Psoas muscle (tissue), 8 donors: ENCODE measurements around the gene SETD6. TPM values are rescaled to one million over a fixed set of nuclear protein-coding genes. Genes with fewer than 3 reads are reported as not detected.

Experiments used
- ATAC-seq, 4 donors: fragments of 200-7000 bp; cut with Tn5 transposase; one replicate each; pipeline ENCODE4 v1.9.1; 2020; ENCODE audit warnings: moderate library complexity in 3 of 4, mild to moderate bottlenecking in 2 of 4
- DNase-seq, 2 donors: peaks; one replicate each; pipeline ENCODE4 v3.0.0-alpha.2; 2020
- H3K27ac ChIP-seq: fragments of 200-600 bp; one replicate; pipeline ENCODE4 v1.8.0; 2022
- H3K27me3 ChIP-seq, 3 donors: fragments of 200-600 bp in 1 of 3; one replicate each; pipeline versions ENCODE4 v1.6.1 to v1.8.0; 2013 to 2022; ENCODE audit warnings: low read length in 2 of 3, mild to moderate bottlenecking in 2 of 3, moderate library complexity in 1 of 3; ENCODE audit not compliant: insufficient read depth in 3 of 3
- H3K36me3 ChIP-seq, 2 donors: fragments of 200-600 bp in 1 of 2; one replicate each; pipeline versions ENCODE4 v1.6.1 to v1.8.0; 2013 to 2022; ENCODE audit warnings: low read depth in 1 of 2, mild to moderate bottlenecking in 1 of 2, moderate library complexity in 1 of 2; ENCODE audit not compliant: insufficient read depth in 1 of 2
- H3K4me1 ChIP-seq: fragments of 200-600 bp; one replicate; pipeline ENCODE4 v1.8.0; 2022
- H3K4me3 ChIP-seq: fragments of 200-600 bp; one replicate; pipeline ENCODE4 v1.8.0; 2022; ENCODE audit warnings: mild to moderate bottlenecking
- H3K9me3 ChIP-seq: fragments of 200-600 bp; one replicate; pipeline ENCODE4 v1.8.0; 2022
- WGBS, 3 donors: extraction: QIAGEN DNeasy Blood & Tissue Kit; methylation state at CpG; one replicate each; pipeline versions ENCODE4 v1.1.6 to v1.1.7; 2013; 5-methylcytosine and 5-hydroxymethylcytosine counted together
- intact Hi-C, 2 donors: fragments of 100-400 bp; cut with DNase I; formaldehyde crosslinking; loops; one replicate each; pipeline versions ENCODE4 v1.11.0 to v1.14.2; 2022
- polyA plus RNA-seq, 3 donors: library from polyadenylated mRNA; stranded (reverse); fragments of 200-250 nt; gene quantifications; one replicate each; pipeline ENCODE4 v1.2.3, GENCODE V29; 2013
- total RNA-seq, 4 donors: library from RNA; stranded (reverse); fragmentation: NEBNext Ultra II Directional in 2 of 4; extraction: Animal tissue kit (Norgen Biotek cat#: 25700) in 2 of 4; gene quantifications; one replicate each; pipeline versions ENCODE4 v1.2.1 to v1.2.4, GENCODE V29; 2021 to 2023
- TF ChIP-seq, protein P1 (sequence below): fragments of 200-600 bp; IDR thresholded peaks from one replicate; pipeline ENCODE4 v1.8.0; 2022; ENCODE audit warnings: antibody characterized with exemption
- donor health status: healthy with polysubstance abuse.
- donor health status: DM: no; HTN: no; CAD: no; lungs with moderate emphysema.
- donor health status: Bipolar disorder and iron deficiency.
- donor health status: healthy.
- donor health status: DM: yes; HTN: yes; CAD: no.
- donor health status: DM: no; HTN: no; CAD: no.
- donor health status: DM: no; HTN: no; CAD: no.
- donor health status: DM: yes; HTN: yes; CAD: no.

Gene SETD6
- total and polyA plus RNA-seq, 7 donors: 11.1 to 35.5 (median 21.0) TPM

GRCh38 chr16:58502217-58502921, 12.9 kb upstream of the SETD6 start:
- WGBS, 3 donors: 73 to 79% (median 74%) methylated on average over 8 of the region's 8 CpGs
- intact Hi-C loops: no loop called here
- TF ChIP-seq, protein P1, sequence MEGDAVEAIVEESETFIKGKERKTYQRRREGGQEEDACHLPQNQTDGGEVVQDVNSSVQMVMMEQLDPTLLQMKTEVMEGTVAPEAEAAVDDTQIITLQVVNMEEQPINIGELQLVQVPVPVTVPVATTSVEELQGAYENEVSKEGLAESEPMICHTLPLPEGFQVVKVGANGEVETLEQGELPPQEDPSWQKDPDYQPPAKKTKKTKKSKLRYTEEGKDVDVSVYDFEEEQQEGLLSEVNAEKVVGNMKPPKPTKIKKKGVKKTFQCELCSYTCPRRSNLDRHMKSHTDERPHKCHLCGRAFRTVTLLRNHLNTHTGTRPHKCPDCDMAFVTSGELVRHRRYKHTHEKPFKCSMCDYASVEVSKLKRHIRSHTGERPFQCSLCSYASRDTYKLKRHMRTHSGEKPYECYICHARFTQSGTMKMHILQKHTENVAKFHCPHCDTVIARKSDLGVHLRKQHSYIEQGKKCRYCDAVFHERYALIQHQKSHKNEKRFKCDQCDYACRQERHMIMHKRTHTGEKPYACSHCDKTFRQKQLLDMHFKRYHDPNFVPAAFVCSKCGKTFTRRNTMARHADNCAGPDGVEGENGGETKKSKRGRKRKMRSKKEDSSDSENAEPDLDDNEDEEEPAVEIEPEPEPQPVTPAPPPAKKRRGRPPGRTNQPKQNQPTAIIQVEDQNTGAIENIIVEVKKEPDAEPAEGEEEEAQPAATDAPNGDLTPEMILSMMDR: no peak
- Histone ChIP-seq H3K27me3 (peaks cover 0 to 20% (median 14%) of the 10 kb centered on the region in 3 donors), H3K9me3 (no peaks in the 10 kb centered on the region), H3K4me3 (no peak overlapping the region), H3K4me1 (no peaks in the 10 kb centered on the region), H3K27ac (no peak overlapping the region), H3K36me3 (no peaks in the 10 kb centered on the region)
- DNase-seq: no peak
- ATAC-seq: no peak

- intact Hi-C loops: no loop called here
- no peaks in the 10 kb centered on the region for H3K4me1 ChIP-seq
- DNase-seq (no peak), ATAC-seq (no peak)
- H3K27me3 ChIP-seq: peaks cover 0 to 20% (median 14%) of the 10 kb centered on the region in 3 donors
- H3K36me3 ChIP-seq: no peaks in the 10 kb centered on the region
- TF ChIP-seq, protein P1: no peak
- no peaks in the 10 kb centered on the region for H3K9me3 ChIP-seq
- H3K4me3 ChIP-seq: no peak overlapping the region
- no peak overlapping the region for H3K27ac ChIP-seq
- WGBS, 3 donors: 86 to 90% (median 90%) methylated on average over 14 of the region's 14 CpGs
These were observed 12.0 kb upstream of the SETD6 start for GRCh38 chr16:58503166-58503862.

- H3K27ac ChIP-seq: no peak overlapping the region
- H3K4me3 ChIP-seq: no peak overlapping the region
- H3K4me1 ChIP-seq: no peaks in the 10 kb centered on the region
- intact Hi-C loops: no loop called here
- ATAC-seq: no peak
- 91 to 93% (median 92%) methylated on average over 21 of the region's 21 CpGs for WGBS, 3 donors
- H3K27me3 ChIP-seq: peaks cover 0 to 20% (median 14%) of the 10 kb centered on the region in 3 donors
- H3K9me3 ChIP-seq: no peaks in the 10 kb centered on the region
- H3K36me3 ChIP-seq: no peaks in the 10 kb centered on the region
- no peak for DNase-seq
- TF ChIP-seq, protein P1: no peak
These were observed 11.2 kb upstream of the SETD6 start for GRCh38 chr16:58503863-58504688.

GRCh38 chr16:58506241-58507194, 8.8 kb upstream of the SETD6 start:
- peak in 1 of 2 donors; percentile 46 for DNase-seq
- ATAC-seq: no peak
- intact Hi-C loops: no loop called here
- 72 to 81% (median 80%) methylated on average over 20 of the region's 20 CpGs for WGBS, 3 donors
- no peaks in the 10 kb centered on the region for H3K36me3 ChIP-seq
- H3K27me3 ChIP-seq: peaks cover 0 to 8% (median 3%) of the 10 kb centered on the region in 3 donors
- no peaks in the 10 kb centered on the region for H3K9me3 ChIP-seq
- no peak overlapping the region for H3K27ac ChIP-seq
- H3K4me1 ChIP-seq: no peaks in the 10 kb centered on the region
- TF ChIP-seq, protein P1: no peak
- no peak overlapping the region for H3K4me3 ChIP-seq
